HepG2 (cell line): ENCODE results near the gene SRXN1. TPM values are rescaled to one million over a fixed set of nuclear protein-coding genes. Genes with fewer than 3 reads are reported as not detected.
A peak's percentile ranks its signal among the peaks of the same experiment; 100 is the strongest.

ENCODE experiments used
- ATAC-seq: fragments of 200-7000 bp; cut with Tn5 transposase; 3 replicates; pipeline ENCODE4 v1.9.1; 2020; ENCODE audit warnings: mild to moderate bottlenecking, moderate library complexity
- BruUV-seq: library from RNA; stranded (reverse); fragments of 400-500 nt; replicated peaks from 2 replicates; lab custom pipeline; 2021; lab: Mats Ljungman, UMichigan
- CTCF ChIA-PET: fragments of 300-600 bp; formaldehyde crosslinking; extraction: SDS; loops from one replicate; lab custom pipeline; 2021; ENCODE audit warnings: low total read pairs, inconsistent platforms, low intra/inter-chr PET ratio; lab: Yijun Ruan, JAX
- POLR2A ChIA-PET: fragments of 350-600 bp; sonication (Branson Sonifier 250); formaldehyde crosslinking; loops from one replicate; lab custom pipeline; 2020; ENCODE audit warnings: antibody characterized with exemption, inconsistent platforms; lab: Yijun Ruan, JAX
- DNase-seq: peaks from one replicate; pipeline ENCODE4 v3.0.0-alpha.2; 2015; ENCODE audit warnings: low spot score
- FAIRE-seq: peaks from 3 replicates; lab custom pipeline; 2011; peaks lifted over from hg19 to GRCh38; lab: Jason Lieb, UNC
- H2AFZ ChIP-seq: one replicate; pipeline ENCODE4 v1.6.1; 2011; ENCODE audit warnings: low read length, inconsistent platforms
- H3K27ac ChIP-seq: fragments of 300-600 bp; 3 replicates; pipeline ENCODE4 v1.8.0; 2011; ENCODE audit warnings: mixed run types, mild to moderate bottlenecking, mixed read lengths, low read length, inconsistent platforms; ENCODE audit not compliant: insufficient read depth; ENCODE audit errors: extremely low read length
- H3K27me3 ChIP-seq, 2 experiments: fragments of 200-600 bp in 1 of 2; 2 replicates in 1 of 2; 3 replicates in 1 of 2; pipeline versions ENCODE4 v1.6.0 to v1.8.0; 2011; ENCODE audit warnings: low read length in 2 of 2, mild to moderate bottlenecking in 2 of 2, moderate library complexity in 2 of 2, inconsistent platforms in 1 of 2; ENCODE audit not compliant: insufficient read depth in 2 of 2, control insufficient read depth in 1 of 2
- H3K36me3 ChIP-seq, 2 experiments: fragments of 200-600 bp in 1 of 2; replicated peaks in 1 of 2; 2 replicates in 1 of 2; 3 replicates in 1 of 2; pipeline versions ENCODE4 v1.5.1 to v1.8.0; 2011; ENCODE audit warnings: low read length in 2 of 2, inconsistent platforms in 1 of 2; ENCODE audit not compliant: insufficient read depth in 2 of 2, control insufficient read depth in 1 of 2
- H3K4me1 ChIP-seq: 2 replicates; pipeline ENCODE4 v1.5.1; 2012; ENCODE audit warnings: low read length, inconsistent platforms; ENCODE audit not compliant: insufficient read depth
- H3K4me2 ChIP-seq: 2 replicates; pipeline ENCODE4 v1.6.0; 2011; ENCODE audit warnings: low read depth, low read length, inconsistent platforms
- H3K4me3 ChIP-seq, 3 experiments: fragments of 200-600 bp in 1 of 3; sonication (generic), shearing (Covaris generic) in 1 of 3; replicated peaks in 1 of 3; 2 replicates each; pipeline ENCODE4 v1.5.1; 2011 to 2016; ENCODE audit warnings: low read length in 3 of 3, inconsistent platforms in 2 of 3, low read depth in 2 of 3, mild to moderate bottlenecking in 2 of 3, control low read depth in 1 of 3, mixed read lengths in 1 of 3; ENCODE audit not compliant: insufficient read depth in 1 of 3
- H3K79me2 ChIP-seq: one replicate; pipeline ENCODE4 v1.6.1; 2011; ENCODE audit warnings: low read length, inconsistent platforms; ENCODE audit not compliant: insufficient read depth
- H3K9ac ChIP-seq: 2 replicates; pipeline ENCODE4 v1.6.0; 2011; ENCODE audit warnings: mild to moderate bottlenecking, low read depth, low read length, inconsistent platforms; ENCODE audit not compliant: insufficient read depth
- H3K9me3 ChIP-seq: 2 replicates; pipeline ENCODE4 v1.5.1; 2012; ENCODE audit warnings: mild to moderate bottlenecking, low read length
- H4K20me1 ChIP-seq: 2 replicates; pipeline ENCODE4 v1.6.0; 2011; ENCODE audit warnings: inconsistent platforms, mild to moderate bottlenecking, low read length, moderate library complexity; ENCODE audit not compliant: insufficient read depth
- ARID4A ChIP-seq: sonication (generic); formaldehyde crosslinking; IDR thresholded peaks from 2 replicates; pipeline ENCODE4 v1.5.0; 2020; ENCODE audit warnings: mild to moderate bottlenecking, missing genetic modification reagents, borderline replicate concordance
- FOXM1 ChIP-seq: sonication (generic); formaldehyde crosslinking; IDR thresholded peaks from 2 replicates; pipeline ENCODE4 v1.5.0; 2020; ENCODE audit warnings: missing genetic modification reagents
- ZNF232 ChIP-seq: sonication (generic); formaldehyde crosslinking; IDR thresholded peaks from 2 replicates; pipeline ENCODE4 v1.4.0; 2020; ENCODE audit warnings: missing genetic modification reagents, borderline replicate concordance
- ZNF629 ChIP-seq: sonication (generic); formaldehyde crosslinking; conservative IDR thresholded peaks from 2 replicates; pipeline ENCODE4 v1.5.0; 2020; ENCODE audit warnings: missing genetic modification reagents
- ZNF724P ChIP-seq: sonication (generic); formaldehyde crosslinking; IDR thresholded peaks from 2 replicates; pipeline ENCODE4 v1.8.0; 2022; ENCODE audit warnings: missing genetic modification reagents, borderline replicate concordance
- WGBS: methylation state at CpG from one replicate; pipeline ENCODE4 v1.1.6; 2017; ENCODE audit warnings: low lambda C conversion rate; 5-methylcytosine and 5-hydroxymethylcytosine counted together
- in situ Hi-C: cut with HindIII; loops from 2 replicates; pipeline ENCODE4 v1.10.0; 2017; ENCODE audit warnings: low pct_unique_long_range_greater_than_20kb; ENCODE audit not compliant: extremely low pct_ligation_motif_present
- intact Hi-C: fragments of 100-400 bp; cut with micrococcal nuclease; formaldehyde crosslinking; loops from one replicate; pipeline ENCODE4 v1.10.0; 2022; ENCODE audit not compliant: unreplicated experiment
- polyA plus RNA-seq, 8 experiments: library from polyadenylated mRNA; depleted of rRNA in 3 of 8; stranded (reverse) in 7 of 8; unstranded in 1 of 8; fragments of >200 nt; fragmentation: Illumina TruSeq in 4 of 8; extraction: Trizol in 4 of 8; gene quantifications; 2 replicates each; pipeline versions ENCODE4 v1.2.1 to v1.2.3, GENCODE V29; 2011 to 2016; ENCODE audit warnings: low read depth in 4 of 8, missing spikeins in 1 of 8, mixed read lengths in 1 of 8; ENCODE audit not compliant: insufficient read depth in 1 of 8
- total RNA-seq, 5 experiments: library from RNA; depleted of rRNA; stranded (reverse); fragments of >200 nt; fragmentation: Illumina TruSeq; extraction: Trizol; gene quantifications; 2 replicates each; pipeline ENCODE4 v1.2.3, GENCODE V29; 2016; ENCODE audit warnings: low read depth in 1 of 5
- TF ChIP-seq, protein P1 (sequence below): IDR thresholded peaks from 2 replicates; pipeline ENCODE4 v1.6.1; 2018; ENCODE audit warnings: missing genetic modification reagents, mild to moderate bottlenecking, missing compliant biosample characterization
- TF ChIP-seq, protein P2 (sequence below): sonication (generic); formaldehyde crosslinking; IDR thresholded peaks from 2 replicates; pipeline ENCODE4 v1.4.0; 2020; ENCODE audit warnings: mild to moderate bottlenecking, missing genetic modification reagents

Gene SRXN1
- total and polyA plus RNA-seq, 2 of the 13 experiments (the other 11 are each of a cell fraction or from before 2014, with no cell fraction given): 29.9 to 87.7 TPM

GRCh38 chr20:682123-682522 is 29.1 kb upstream of the SRXN1 start:
- peaks cover 3 to 28% of the 10 kb centered on the region in 2 experiments; a peak in 3 of 5 replicates for H3K27me3 ChIP-seq
- CTCF ChIA-PET: no interaction called here
- no peaks in the 10 kb centered on the region for H3K9me3 ChIP-seq
- TF ChIP-seq, protein P1, sequence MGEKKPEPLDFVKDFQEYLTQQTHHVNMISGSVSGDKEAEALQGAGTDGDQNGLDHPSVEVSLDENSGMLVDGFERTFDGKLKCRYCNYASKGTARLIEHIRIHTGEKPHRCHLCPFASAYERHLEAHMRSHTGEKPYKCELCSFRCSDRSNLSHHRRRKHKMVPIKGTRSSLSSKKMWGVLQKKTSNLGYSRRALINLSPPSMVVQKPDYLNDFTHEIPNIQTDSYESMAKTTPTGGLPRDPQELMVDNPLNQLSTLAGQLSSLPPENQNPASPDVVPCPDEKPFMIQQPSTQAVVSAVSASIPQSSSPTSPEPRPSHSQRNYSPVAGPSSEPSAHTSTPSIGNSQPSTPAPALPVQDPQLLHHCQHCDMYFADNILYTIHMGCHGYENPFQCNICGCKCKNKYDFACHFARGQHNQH (CRISPR knock-in tag): no peak
- TF ChIP-seq ZNF629 (CRISPR knock-in tag) (peak; percentile 68; the same call in 1 of the 2 replicates), FOXM1 (CRISPR knock-in tag) (no peak), ZNF232 (CRISPR knock-in tag) (no peak)
- H3K79me2 ChIP-seq: no peaks in the 10 kb centered on the region
- H3K9ac ChIP-seq: no peak overlapping the region
- peaks cover 5% of the 10 kb centered on the region; the same call in 1 of the 2 replicates for H4K20me1 ChIP-seq
- POLR2A ChIA-PET: no interaction called here
- BruUV-seq: no TSS peak
- 5% methylated on average over 1 of the region's 1 CpG for WGBS
- H2AFZ ChIP-seq: no peak overlapping the region
- FAIRE-seq: no peak
- H3K36me3 ChIP-seq: no peaks in the 10 kb centered on the region
- in situ Hi-C loops: no loop called here
- intact Hi-C loops: no loop called here
- H3K4me1 ChIP-seq: no peaks in the 10 kb centered on the region
- no peak for DNase-seq
- no peak overlapping the region for H3K4me2 ChIP-seq
- no peak overlapping the region for H3K27ac ChIP-seq
- ATAC-seq: no peak
- no peak overlapping the region for H3K4me3 ChIP-seq

DNA sequence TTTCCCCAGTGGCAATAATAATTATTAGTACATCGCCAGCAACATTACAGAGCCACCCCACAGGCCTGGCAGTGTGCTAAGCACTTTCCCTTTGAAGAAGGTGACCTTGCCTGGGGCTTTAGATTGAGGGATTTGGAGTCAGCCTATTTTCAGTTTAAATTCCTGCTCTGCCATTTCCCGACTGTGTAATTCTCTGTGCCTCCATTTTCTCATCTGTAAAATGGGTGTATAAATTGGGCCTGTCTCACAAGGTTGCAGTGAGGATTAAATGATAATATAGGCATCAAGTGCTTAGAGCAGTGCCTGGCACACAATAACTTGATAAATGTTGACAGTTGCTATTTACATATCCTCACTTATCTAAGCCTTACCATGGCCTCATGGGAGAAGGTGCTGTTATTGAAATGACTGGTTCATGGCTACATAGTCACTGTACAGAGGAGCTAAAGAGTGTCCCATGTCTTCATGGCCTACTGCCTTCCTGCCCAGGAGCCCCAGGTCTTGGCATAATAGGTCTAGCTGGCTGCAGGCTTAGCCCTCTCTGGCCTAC is 27.7 kb upstream of the SRXN1 start:
- Histone ChIP-seq H3K27ac (no peak overlapping the region), H3K4me2 (no peak overlapping the region), H3K9me3 (no peaks in the 10 kb centered on the region), H3K4me3 (no peak overlapping the region), H4K20me1 (peaks cover 9% of the 10 kb centered on the region; the same call in 1 of the 2 replicates), H3K36me3 (no peaks in the 10 kb centered on the region), H3K79me2 (no peaks in the 10 kb centered on the region), H3K27me3 (peaks cover 7 to 32% of the 10 kb centered on the region in 2 experiments; a peak in 4 of 5 replicates), H3K4me1 (peaks cover 4% of the 10 kb centered on the region; the same call in 1 of the 2 replicates), H2AFZ (no peak overlapping the region), H3K9ac (no peak overlapping the region)
- CTCF ChIA-PET: no interaction called here
- no peak for DNase-seq
- no TSS peak for BruUV-seq
- FAIRE-seq: no peak
- 8% methylated on average over 2 of the region's 2 CpGs for WGBS
- in situ Hi-C loops (no loop called here), intact Hi-C loops (no loop called here)
- POLR2A ChIA-PET: no interaction called here
- TF ChIP-seq, protein P2, sequence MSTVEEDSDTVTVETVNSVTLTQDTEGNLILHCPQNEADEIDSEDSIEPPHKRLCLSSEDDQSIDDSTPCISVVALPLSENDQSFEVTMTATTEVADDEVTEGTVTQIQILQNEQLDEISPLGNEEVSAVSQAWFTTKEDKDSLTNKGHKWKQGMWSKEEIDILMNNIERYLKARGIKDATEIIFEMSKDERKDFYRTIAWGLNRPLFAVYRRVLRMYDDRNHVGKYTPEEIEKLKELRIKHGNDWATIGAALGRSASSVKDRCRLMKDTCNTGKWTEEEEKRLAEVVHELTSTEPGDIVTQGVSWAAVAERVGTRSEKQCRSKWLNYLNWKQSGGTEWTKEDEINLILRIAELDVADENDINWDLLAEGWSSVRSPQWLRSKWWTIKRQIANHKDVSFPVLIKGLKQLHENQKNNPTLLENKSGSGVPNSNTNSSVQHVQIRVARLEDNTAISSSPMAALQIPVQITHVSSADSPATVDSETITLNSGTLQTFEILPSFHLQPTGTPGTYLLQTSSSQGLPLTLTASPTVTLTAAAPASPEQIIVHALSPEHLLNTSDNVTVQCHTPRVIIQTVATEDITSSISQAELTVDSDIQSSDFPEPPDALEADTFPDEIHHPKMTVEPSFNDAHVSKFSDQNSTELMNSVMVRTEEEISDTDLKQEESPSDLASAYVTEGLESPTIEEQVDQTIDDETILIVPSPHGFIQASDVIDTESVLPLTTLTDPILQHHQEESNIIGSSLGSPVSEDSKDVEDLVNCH (CRISPR knock-in tag): no peak
- TF ChIP-seq ZNF724P (CRISPR knock-in tag) (no peak), ARID4A (CRISPR knock-in tag) (0 out of 2 replicates have a peak, but pooled peaks have one; percentile 17), ZNF629 (CRISPR knock-in tag) (peak; percentile 74)
- no peak for ATAC-seq
